K562 (cell line): ENCODE data around the gene SAE1. TPM values are rescaled to one million over a fixed set of nuclear protein-coding genes. Genes with fewer than 3 reads are reported as not detected.

Experiments used
- BDP1 ChIP-seq: IDR thresholded peaks from 3 replicates; pipeline ENCODE4 v1.6.1; 2011; ENCODE audit not compliant: insufficient read length, insufficient read depth
- BRD9 ChIP-seq: fragments of 450-650 bp; IDR thresholded peaks from 2 replicates; pipeline ENCODE4 v1.6.1; 2018; ENCODE audit warnings: low read depth; ENCODE audit not compliant: partially characterized antibody
- CBX5 ChIP-seq: IDR thresholded peaks from 2 replicates; pipeline ENCODE4 v1.6.1; 2014; ENCODE audit warnings: low read depth, borderline replicate concordance
- CCAR2 ChIP-seq: fragments of 200-400 bp; formaldehyde crosslinking; IDR thresholded peaks from 2 replicates; pipeline ENCODE4 v1.6.1; 2017; ENCODE audit warnings: mild to moderate bottlenecking, low read depth, low read length
- CCNT2 ChIP-seq: IDR thresholded peaks from 2 replicates; pipeline ENCODE4 v1.6.1; 2011; ENCODE audit warnings: borderline replicate concordance, low read depth, mild to moderate bottlenecking, moderate library complexity, mixed read lengths, low read length; ENCODE audit not compliant: insufficient read length; ENCODE audit errors: extremely low read depth
- FOXA3 ChIP-seq, 2 experiments: fragments of 450-650 bp in 1 of 2; sonication (generic) in 1 of 2; formaldehyde crosslinking; IDR thresholded peaks in 1 of 2; conservative IDR thresholded peaks in 1 of 2; 2 replicates each; pipeline versions ENCODE4 v1.4.0 to v1.8.0; 2020 to 2022; ENCODE audit warnings: mild to moderate bottlenecking in 2 of 2, missing genetic modification reagents in 1 of 2
- FOXP1 ChIP-seq: sonication (generic); formaldehyde crosslinking; IDR thresholded peaks from 2 replicates; pipeline ENCODE4 v1.8.0; 2022; ENCODE audit warnings: mild to moderate bottlenecking, missing genetic modification reagents
- HNRNPK ChIP-seq: fragments of 200-400 bp; formaldehyde crosslinking; IDR thresholded peaks from one replicate; pipeline ENCODE4 v1.6.1; 2018; ENCODE audit warnings: mild to moderate bottlenecking, low read depth, low read length; ENCODE audit not compliant: poor library complexity, severe bottlenecking
- MAFK ChIP-seq: IDR thresholded peaks from 2 replicates; pipeline ENCODE4 v1.6.1; 2011; ENCODE audit warnings: low read length, improper control_type of control experiment
- MYBL2 ChIP-seq, 2 experiments: fragments of 450-650 bp in 1 of 2; sonication (generic) in 1 of 2; formaldehyde crosslinking in 1 of 2; IDR thresholded peaks; 2 replicates each; pipeline versions ENCODE4 v1.6.1 to v1.8.1; 2017 to 2022; ENCODE audit warnings: borderline replicate concordance in 1 of 2, inconsistent platforms in 1 of 2, low read depth in 1 of 2, mild to moderate bottlenecking in 1 of 2, missing genetic modification reagents in 1 of 2, moderate library complexity in 1 of 2
- PHF8 ChIP-seq: fragments of 200-600 bp; sonication (generic); IDR thresholded peaks from 2 replicates; pipeline ENCODE4 v1.6.1; 2012; ENCODE audit warnings: mixed run types, mild to moderate bottlenecking, inconsistent platforms, low read length, moderate library complexity, borderline replicate concordance
- PTBP1 ChIP-seq: fragments of 200-400 bp; formaldehyde crosslinking; IDR thresholded peaks from 2 replicates; pipeline ENCODE4 v1.6.1; 2017; ENCODE audit warnings: low read depth, low read length
- SRF ChIP-seq, 2 experiments: fragments of 250-450, 450-650 bp in 1 of 2; sonication (Bioruptor Pico) in 1 of 2; sonication (generic) in 1 of 2; formaldehyde crosslinking; IDR thresholded peaks; 2 replicates each; pipeline versions ENCODE4 v1.5.0 to v1.5.1; 2020 to 2022; ENCODE audit warnings: mild to moderate bottlenecking in 1 of 2, missing genetic modification reagents in 1 of 2
- TAF7 ChIP-seq: fragments of 450-650 bp; IDR thresholded peaks from 2 replicates; pipeline ENCODE4 v1.6.1; 2016; ENCODE audit warnings: missing genetic modification characterization, missing compliant biosample characterization
- ZC3H11A ChIP-seq: IDR thresholded peaks from 2 replicates; pipeline ENCODE4 v1.6.1; 2012; ENCODE audit warnings: low read depth, low read length, improper control_type of control experiment
- ZNF140 ChIP-seq: fragments of 250-450 bp; sonication (Bioruptor Pico); IDR thresholded peaks from 2 replicates; pipeline ENCODE4 v1.8.0; 2021; ENCODE audit warnings: moderate library complexity, mild to moderate bottlenecking, inconsistent platforms
- ZNF212 ChIP-seq: fragments of 450-650 bp; formaldehyde crosslinking; IDR thresholded peaks from 2 replicates; pipeline ENCODE4 v1.4.0; 2020; ENCODE audit warnings: mild to moderate bottlenecking
- ZNF57 ChIP-seq: fragments of 450-650 bp; formaldehyde crosslinking; IDR thresholded peaks from 2 replicates; pipeline ENCODE4 v1.4.0; 2020; ENCODE audit warnings: mild to moderate bottlenecking, moderate library complexity
- polyA plus RNA-seq, 8 experiments: library from polyadenylated mRNA; depleted of rRNA in 4 of 8; stranded (reverse) in 5 of 8; unstranded in 3 of 8; fragments of >200 nt; fragmentation: Nextera tagmentation in 2 of 8; fragmentation: Illumina TruSeq in 1 of 8; extraction: Ambion mirVana in 2 of 8; extraction: Trizol in 1 of 8; gene quantifications; 2 replicates each; pipeline versions ENCODE4 v1.2.1 to v1.2.3, GENCODE V29; 2011 to 2014; ENCODE audit warnings: inconsistent platforms in 1 of 8, missing spikeins in 1 of 8
- total RNA-seq, 7 experiments: library from RNA; depleted of rRNA in 6 of 7; stranded (reverse); fragments of >200 nt in 6 of 7; fragmentation: Illumina TruSeq in 2 of 7; extraction: Trizol in 2 of 7; gene quantifications; 2 replicates each; pipeline versions ENCODE4 v1.2.1 to v1.2.3, GENCODE V29; 2011 to 2021; ENCODE audit warnings: low replicate concordance in 1 of 7
- TF ChIP-seq, protein P1 (sequence below): fragments of 450-650 bp; formaldehyde crosslinking; IDR thresholded peaks from 2 replicates; pipeline ENCODE4 v1.4.0; 2020; ENCODE audit warnings: mild to moderate bottlenecking
- TF ChIP-seq, protein P2 (sequence below): fragments of 250-450 bp; sonication (Bioruptor Pico); IDR thresholded peaks from 2 replicates; pipeline ENCODE4 v1.4.0; 2020; ENCODE audit warnings: mild to moderate bottlenecking, moderate library complexity
- TF ChIP-seq, protein P3 (sequence below): fragments of 450-650 bp; formaldehyde crosslinking; IDR thresholded peaks from 2 replicates; pipeline ENCODE4 v1.4.0; 2022; ENCODE audit warnings: mild to moderate bottlenecking, moderate library complexity

SAE1 gene
- total and polyA plus RNA-seq, 9 of the 15 experiments (the other 6 are each of a cell fraction or from before 2014, with no cell fraction given): 82.8 to 299 (median 217) TPM

DNA sequence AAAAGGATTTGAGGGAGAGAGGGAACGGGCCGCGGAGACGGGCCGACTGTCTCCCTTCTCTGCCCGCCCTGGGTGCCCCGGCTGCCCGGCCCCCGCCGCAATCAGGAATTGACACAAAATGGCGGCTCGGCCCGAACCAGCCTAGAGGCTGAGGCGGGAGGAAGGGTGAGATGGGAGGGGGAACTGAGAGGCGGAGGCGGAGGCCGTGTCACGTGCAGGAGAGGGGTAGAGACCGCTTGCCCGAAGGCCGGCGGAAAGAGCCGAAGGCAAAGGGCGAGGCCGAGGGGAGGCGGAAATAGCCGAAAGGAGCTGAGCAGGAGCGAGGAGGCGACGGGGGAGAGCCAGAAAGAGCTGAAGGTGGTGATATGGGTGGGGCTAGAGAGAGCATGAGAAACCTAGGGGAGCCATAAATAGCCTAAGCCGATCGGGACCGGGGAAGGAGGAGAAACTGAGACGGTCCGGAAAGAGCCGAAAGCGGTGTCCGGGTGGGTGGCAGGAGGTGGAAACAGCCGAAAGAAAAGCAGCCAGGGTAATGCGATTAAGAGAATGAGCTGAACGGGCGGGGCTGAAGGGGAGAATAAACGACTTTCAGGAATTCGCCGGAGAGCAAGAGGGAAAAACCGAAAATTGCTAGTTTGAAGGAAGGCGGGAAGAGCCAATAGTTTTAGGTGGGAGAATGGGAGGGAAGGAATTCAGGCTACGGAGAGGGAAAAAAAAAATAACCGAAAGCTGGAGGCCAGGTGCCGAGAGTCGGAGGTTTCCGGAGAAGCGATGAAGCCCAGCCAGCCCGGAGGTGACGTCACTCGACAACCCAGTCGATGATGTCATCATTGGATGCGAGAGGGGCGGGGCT, 17.4 kb upstream of the SAE1 start, which contains the start of gene ZC3H4 (continued):
- TF ChIP-seq, protein P1, sequence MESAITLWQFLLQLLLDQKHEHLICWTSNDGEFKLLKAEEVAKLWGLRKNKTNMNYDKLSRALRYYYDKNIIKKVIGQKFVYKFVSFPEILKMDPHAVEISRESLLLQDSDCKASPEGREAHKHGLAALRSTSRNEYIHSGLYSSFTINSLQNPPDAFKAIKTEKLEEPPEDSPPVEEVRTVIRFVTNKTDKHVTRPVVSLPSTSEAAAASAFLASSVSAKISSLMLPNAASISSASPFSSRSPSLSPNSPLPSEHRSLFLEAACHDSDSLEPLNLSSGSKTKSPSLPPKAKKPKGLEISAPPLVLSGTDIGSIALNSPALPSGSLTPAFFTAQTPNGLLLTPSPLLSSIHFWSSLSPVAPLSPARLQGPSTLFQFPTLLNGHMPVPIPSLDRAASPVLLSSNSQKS: 0 out of 2 replicates have a peak, but pooled peaks have one; percentile 55
- TF ChIP-seq MYBL2 (IDR thresholded peaks at IDR 0.05; ENCODE audit: low read depth) (no peak), MYBL2 (CRISPR knock-in tag; IDR thresholded peaks at IDR 0.05; ENCODE audit: borderline replicate concordance) (no peak), HNRNPK (no peak), BDP1 (no peak), BRD9 (peak; percentile 96), CCAR2 (peak; percentile 92; the same call in 1 of the 2 replicates), PHF8 (peak; percentile 61; the same call in 1 of the 2 replicates), TAF7 (peak; percentile 77), FOXA3 (CRISPR knock-in tag; conservative IDR thresholded peaks at IDR 0.05 in 1 of 2, IDR thresholded peaks at IDR 0.05 in 1 of 2) (no peak; a peak in 1 of 4 replicates), SRF (CRISPR knock-in tag; IDR thresholded peaks at IDR 0.05) (peak; percentile 5 to 79; a peak in 2 of 4 replicates), PTBP1 (peak; percentile 23; the same call in 1 of the 2 replicates), ZC3H11A (peak; percentile 82), MAFK (no peak), ZNF57 (CRISPR knock-in tag) (no peak), FOXP1 (CRISPR knock-in tag) (peak; percentile 39; the same call in 1 of the 2 replicates), ZNF212 (CRISPR knock-in tag) (no peak), CBX5 (no peak), CCNT2 (peak; percentile 59), ZNF140 (CRISPR knock-in tag) (no peak)
- TF ChIP-seq, protein P2, sequence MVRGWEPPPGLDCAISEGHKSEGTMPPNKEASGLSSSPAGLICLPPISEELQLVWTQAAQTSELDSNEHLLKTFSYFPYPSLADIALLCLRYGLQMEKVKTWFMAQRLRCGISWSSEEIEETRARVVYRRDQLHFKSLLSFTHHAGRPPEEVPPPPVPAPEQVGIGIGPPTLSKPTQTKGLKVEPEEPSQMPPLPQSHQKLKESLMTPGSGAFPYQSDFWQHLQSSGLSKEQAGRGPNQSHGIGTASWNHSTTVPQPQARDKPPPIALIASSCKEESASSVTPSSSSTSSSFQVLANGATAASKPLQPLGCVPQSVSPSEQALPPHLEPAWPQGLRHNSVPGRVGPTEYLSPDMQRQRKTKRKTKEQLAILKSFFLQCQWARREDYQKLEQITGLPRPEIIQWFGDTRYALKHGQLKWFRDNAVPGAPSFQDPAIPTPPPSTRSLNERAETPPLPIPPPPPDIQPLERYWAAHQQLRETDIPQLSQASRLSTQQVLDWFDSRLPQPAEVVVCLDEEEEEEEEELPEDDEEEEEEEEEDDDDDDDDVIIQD (CRISPR knock-in tag): no peak
- TF ChIP-seq, protein P3, sequence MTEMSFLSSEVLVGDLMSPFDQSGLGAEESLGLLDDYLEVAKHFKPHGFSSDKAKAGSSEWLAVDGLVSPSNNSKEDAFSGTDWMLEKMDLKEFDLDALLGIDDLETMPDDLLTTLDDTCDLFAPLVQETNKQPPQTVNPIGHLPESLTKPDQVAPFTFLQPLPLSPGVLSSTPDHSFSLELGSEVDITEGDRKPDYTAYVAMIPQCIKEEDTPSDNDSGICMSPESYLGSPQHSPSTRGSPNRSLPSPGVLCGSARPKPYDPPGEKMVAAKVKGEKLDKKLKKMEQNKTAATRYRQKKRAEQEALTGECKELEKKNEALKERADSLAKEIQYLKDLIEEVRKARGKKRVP: no peak
